Activated CD4-positive, alpha-beta T cell treated with anti-CD3 and anti-CD28 coated beads for 36 hours (primary cell): Measurements from ENCODE around the gene ACSM3. TPM values are rescaled to one million over a fixed set of nuclear protein-coding genes. Genes with fewer than 3 reads are reported as not detected.

Experiments
- ATAC-seq: fragments of 200-7000 bp; cut with Tn5 transposase; one replicate; pipeline ENCODE4 v1.10.0; 2021; ENCODE audit warnings: mild to moderate bottlenecking, moderate library complexity
- CTCF ChIA-PET: fragments of 350-600 bp; sonication (Branson Sonifier 250); formaldehyde crosslinking; loops from one replicate; lab custom pipeline; 2021; ENCODE audit warnings: antibody characterized with exemption; lab: Charles Lee
- POLR2A ChIA-PET: fragments of 350-600 bp; sonication (Branson Sonifier 250); formaldehyde crosslinking; loops from one replicate; lab custom pipeline; 2021; ENCODE audit warnings: antibody characterized with exemption, inconsistent platforms; lab: Charles Lee
- DNase-seq: peaks from one replicate; pipeline ENCODE4 v3.0.0-alpha.2; 2020
- H3K27ac Mint-ChIP-seq: one replicate; pipeline ENCODE4 v1.8.0; 2021; ENCODE audit warnings: mixed read lengths
- H3K27me3 Mint-ChIP-seq: one replicate; pipeline ENCODE4 v1.8.0; 2021; ENCODE audit warnings: mixed read lengths
- H3K36me3 Mint-ChIP-seq: one replicate; pipeline ENCODE4 v1.8.0; 2021; ENCODE audit warnings: low read depth, mixed read lengths
- H3K4me1 Mint-ChIP-seq: one replicate; pipeline ENCODE4 v1.8.0; 2021; ENCODE audit warnings: mixed read lengths
- H3K4me3 Mint-ChIP-seq: one replicate; pipeline ENCODE4 v1.8.0; 2021; ENCODE audit warnings: mild to moderate bottlenecking, moderate library complexity, mixed read lengths
- H3K9me3 Mint-ChIP-seq: one replicate; pipeline ENCODE4 v1.8.0; 2021; ENCODE audit warnings: low read depth, mixed read lengths
- intact Hi-C, 2 experiments: fragments of 100-400 bp; cut with DNase I in 1 of 2; cut with micrococcal nuclease in 1 of 2; formaldehyde crosslinking; loops; one replicate each; pipeline versions ENCODE4 v1.14.2 to v1.15.1; 2022 to 2024; cut with DNase I, micrococcal nuclease
- total RNA-seq, 2 experiments: library from RNA; stranded (reverse); gene quantifications; one replicate each; pipeline ENCODE4 v1.2.3, GENCODE V29; 2021

The ACSM3 gene
- total RNA-seq, 2 experiments from 2014 or later, result 17.6 to 21.8 TPM

- H3K27me3 Mint-ChIP-seq, result no peaks in the 10 kb centered on the region
- H3K4me3 Mint-ChIP-seq, result peak overlapping the region; percentile 92
- peaks cover 32% of the 10 kb centered on the region for H3K4me1 Mint-ChIP-seq
- DNase-seq (peak; percentile 95), ATAC-seq (peak; percentile 87)
- ChIA-PET POLR2A (interaction anchor here (0.6 to 1.5 kb wide), 2 partner anchors 133 to 1951 kb away, joined by 4 to 5 read pairs; partner anchors contain the start of gene RPS15A), CTCF (interaction anchor here (0.7 to 1.4 kb wide), 4 partner anchors 10 to 133 kb away, joined by 3 to 4 read pairs (median 3); no protein-coding TSS in a partner anchor)
- intact Hi-C loops, result loop anchor here (1.0 to 5.0 kb wide), 9 partner anchors 22 to 1219 kb away; partner anchors contain the start of genes CCP110 (in 2 of the 2), GDE1 (in 2 of the 2), DCUN1D3 (in 1 of the 2) and ERI2 (in 1 of the 2)
- peaks cover 26% of the 10 kb centered on the region for H3K36me3 Mint-ChIP-seq
- no peaks in the 10 kb centered on the region for H3K9me3 Mint-ChIP-seq
- H3K27ac Mint-ChIP-seq, result peak overlapping the region; percentile 95
These were observed 22.8 kb upstream of the ACSM3 start for GRCh38 chr16:20740901-20741521.

GRCh38 chr16:20741554-20742285 lies 22.1 kb upstream of the ACSM3 start, which contains the start of gene THUMPD1:
TSS of gene THUMPD1 (minus strand) at chr16:20741818. CDS start at chr16:20741739, 79 bp downstream.
- ATAC-seq (peak; percentile 95), DNase-seq (peak; percentile 99)
- peak within 1 kb of the TSS; percentile 95 for H3K27ac Mint-ChIP-seq
- POLR2A ChIA-PET, result interaction anchor here (1.5 kb wide), 1 partner anchor 133 kb away, joined by 5 read pairs; no protein-coding TSS in a partner anchor
- CTCF ChIA-PET, result interaction anchor here (0.6 to 0.9 kb wide), 2 partner anchors 66 to 133 kb away, joined by 3 to 4 read pairs; no protein-coding TSS in a partner anchor
- H3K4me3 Mint-ChIP-seq, result peak within 1 kb of the TSS; percentile 92
- H3K4me1 Mint-ChIP-seq, result peaks cover 27% of the 10 kb centered on the region
- no peaks in the 10 kb centered on the region for H3K9me3 Mint-ChIP-seq
- H3K27me3 Mint-ChIP-seq, result no peaks in the 10 kb centered on the region
- intact Hi-C loops, result loop anchor here (1.0 to 5.0 kb wide), 9 partner anchors 22 to 1219 kb away; partner anchors contain the start of genes CCP110 (in 2 of the 2), GDE1 (in 2 of the 2), DCUN1D3 (in 1 of the 2) and ERI2 (in 1 of the 2)
- peaks cover 21% of the 10 kb centered on the region for H3K36me3 Mint-ChIP-seq

GRCh38 chr16:20743591-20743990 lies 20.2 kb upstream of the ACSM3 start:
- ATAC-seq (no peak), DNase-seq (no peak)
- Mint-ChIP-seq H3K4me3 (no peak overlapping the region), H3K4me1 (peaks cover 19% of the 10 kb centered on the region), H3K27me3 (no peaks in the 10 kb centered on the region), H3K36me3 (peaks cover 11% of the 10 kb centered on the region), H3K9me3 (peaks cover 8% of the 10 kb centered on the region), H3K27ac (no peak overlapping the region)
- CTCF ChIA-PET, result no interaction called here
- POLR2A ChIA-PET, result no interaction called here
- intact Hi-C loops, result loop anchor here (5.0 kb wide), 2 partner anchors 199 to 1221 kb away; partner anchors contain the start of genes CCP110 (in 1 of the 2) and GDE1 (in 1 of the 2)

- H3K27ac Mint-ChIP-seq, result no peak overlapping the region
- peaks cover 8% of the 10 kb centered on the region for H3K36me3 Mint-ChIP-seq
- H3K9me3 Mint-ChIP-seq, result peaks cover 8% of the 10 kb centered on the region
- DNase-seq (no peak), ATAC-seq (no peak)
- intact Hi-C loops, result loop anchor here (5.0 kb wide), 2 partner anchors 197 to 1223 kb away; partner anchors contain the start of genes CCP110 (in 1 of the 2) and GDE1 (in 1 of the 2)
- ChIA-PET CTCF (no interaction called here), POLR2A (no interaction called here)
- no peak overlapping the region for H3K4me3 Mint-ChIP-seq
- H3K27me3 Mint-ChIP-seq, result no peaks in the 10 kb centered on the region
- H3K4me1 Mint-ChIP-seq, result peaks cover 11% of the 10 kb centered on the region
These were observed 18.8 kb upstream of the ACSM3 start for GRCh38 chr16:20744922-20745440.

- CTCF ChIA-PET, result no interaction called here
- ATAC-seq (no peak), DNase-seq (no peak)
- Mint-ChIP-seq H3K4me1 (peaks cover 4% of the 10 kb centered on the region), H3K27ac (no peak overlapping the region), H3K27me3 (no peaks in the 10 kb centered on the region), H3K36me3 (no peaks in the 10 kb centered on the region), H3K4me3 (no peak overlapping the region), H3K9me3 (peaks cover 8% of the 10 kb centered on the region)
- POLR2A ChIA-PET, result no interaction called here
- intact Hi-C loops, result no loop called here
These were observed 17.4 kb upstream of the ACSM3 start for GRCh38 chr16:20746461-20746860.

- DNase-seq (no peak), ATAC-seq (no peak)
- Mint-ChIP-seq H3K27ac (no peak overlapping the region), H3K4me1 (no peaks in the 10 kb centered on the region), H3K9me3 (peaks cover 8% of the 10 kb centered on the region), H3K4me3 (no peak overlapping the region), H3K36me3 (no peaks in the 10 kb centered on the region), H3K27me3 (no peaks in the 10 kb centered on the region)
- ChIA-PET CTCF (no interaction called here), POLR2A (no interaction called here)
- intact Hi-C loops, result no loop called here
These were observed 16.6 kb upstream of the ACSM3 start for GRCh38 chr16:20747030-20747816.

- no peaks in the 10 kb centered on the region for H3K36me3 Mint-ChIP-seq
- no peak overlapping the region for H3K4me3 Mint-ChIP-seq
- ChIA-PET CTCF (no interaction called here), POLR2A (no interaction called here)
- intact Hi-C loops, result no loop called here
- ATAC-seq (no peak), DNase-seq (no peak)
- peaks cover 8% of the 10 kb centered on the region for H3K9me3 Mint-ChIP-seq
- no peak overlapping the region for H3K27ac Mint-ChIP-seq
- no peaks in the 10 kb centered on the region for H3K4me1 Mint-ChIP-seq
- no peaks in the 10 kb centered on the region for H3K27me3 Mint-ChIP-seq
These were observed 14.3 kb upstream of the ACSM3 start for GRCh38 chr16:20749474-20749873.

- Mint-ChIP-seq H3K27me3 (no peaks in the 10 kb centered on the region), H3K27ac (no peak overlapping the region), H3K36me3 (no peaks in the 10 kb centered on the region), H3K4me3 (no peak overlapping the region), H3K4me1 (no peaks in the 10 kb centered on the region), H3K9me3 (peaks cover 8% of the 10 kb centered on the region)
- CTCF ChIA-PET, result no interaction called here
- POLR2A ChIA-PET, result interaction anchor here (0.6 kb wide), 1 partner anchor 94 kb away, joined by 3 read pairs; no protein-coding TSS in a partner anchor
- ATAC-seq, result no peak
- intact Hi-C loops, result no loop called here
- no peak for DNase-seq
These were observed 13.3 kb upstream of the ACSM3 start for GRCh38 chr16:20750558-20750957.

- no peak overlapping the region for H3K27ac Mint-ChIP-seq
- ChIA-PET CTCF (no interaction called here), POLR2A (no interaction called here)
- DNase-seq (no peak), ATAC-seq (no peak)
- no peaks in the 10 kb centered on the region for H3K36me3 Mint-ChIP-seq
- H3K4me3 Mint-ChIP-seq, result no peak overlapping the region
- H3K9me3 Mint-ChIP-seq, result no peaks in the 10 kb centered on the region
- peaks cover 1% of the 10 kb centered on the region for H3K27me3 Mint-ChIP-seq
- intact Hi-C loops, result no loop called here
- H3K4me1 Mint-ChIP-seq, result no peaks in the 10 kb centered on the region
These were observed 10.1 kb upstream of the ACSM3 start for GRCh38 chr16:20753727-20754126.

GRCh38 chr16:20755238-20755637 lies 8.6 kb upstream of the ACSM3 start:
- DNase-seq, result no peak
- POLR2A ChIA-PET, result no interaction called here
- Mint-ChIP-seq H3K9me3 (peaks cover 7% of the 10 kb centered on the region), H3K27me3 (peaks cover 1% of the 10 kb centered on the region), H3K36me3 (peaks cover 4% of the 10 kb centered on the region), H3K4me3 (no peak overlapping the region), H3K4me1 (no peaks in the 10 kb centered on the region), H3K27ac (no peak overlapping the region)
- intact Hi-C loops, result no loop called here
- no peak for ATAC-seq
- CTCF ChIA-PET, result interaction anchor here (0.6 kb wide), 1 partner anchor 19 kb away, joined by 3 read pairs; no protein-coding TSS in a partner anchor
